Measurements from ENCODE around the gene CLK2.

DNA sequence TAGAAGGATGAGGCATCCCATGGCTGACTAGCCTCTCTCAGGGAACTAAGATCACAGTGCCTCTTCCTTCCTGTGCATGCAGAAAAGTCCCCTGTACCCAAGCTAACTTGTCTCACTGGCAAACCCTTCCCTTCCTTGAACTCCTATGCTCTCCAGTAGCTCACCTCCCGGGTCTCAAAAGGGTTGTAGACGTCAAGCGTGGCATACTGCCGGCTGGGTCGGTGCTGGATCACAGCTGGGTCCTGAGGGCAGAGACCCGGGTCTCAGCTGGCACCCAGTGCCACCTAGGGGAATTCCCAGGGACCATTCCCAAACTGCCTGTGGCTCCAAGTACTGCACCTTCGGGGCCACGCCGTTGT, 11.8 kb downstream of the CLK2 start:
- TF ChIP-seq, protein P1, sequence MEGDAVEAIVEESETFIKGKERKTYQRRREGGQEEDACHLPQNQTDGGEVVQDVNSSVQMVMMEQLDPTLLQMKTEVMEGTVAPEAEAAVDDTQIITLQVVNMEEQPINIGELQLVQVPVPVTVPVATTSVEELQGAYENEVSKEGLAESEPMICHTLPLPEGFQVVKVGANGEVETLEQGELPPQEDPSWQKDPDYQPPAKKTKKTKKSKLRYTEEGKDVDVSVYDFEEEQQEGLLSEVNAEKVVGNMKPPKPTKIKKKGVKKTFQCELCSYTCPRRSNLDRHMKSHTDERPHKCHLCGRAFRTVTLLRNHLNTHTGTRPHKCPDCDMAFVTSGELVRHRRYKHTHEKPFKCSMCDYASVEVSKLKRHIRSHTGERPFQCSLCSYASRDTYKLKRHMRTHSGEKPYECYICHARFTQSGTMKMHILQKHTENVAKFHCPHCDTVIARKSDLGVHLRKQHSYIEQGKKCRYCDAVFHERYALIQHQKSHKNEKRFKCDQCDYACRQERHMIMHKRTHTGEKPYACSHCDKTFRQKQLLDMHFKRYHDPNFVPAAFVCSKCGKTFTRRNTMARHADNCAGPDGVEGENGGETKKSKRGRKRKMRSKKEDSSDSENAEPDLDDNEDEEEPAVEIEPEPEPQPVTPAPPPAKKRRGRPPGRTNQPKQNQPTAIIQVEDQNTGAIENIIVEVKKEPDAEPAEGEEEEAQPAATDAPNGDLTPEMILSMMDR (optimal IDR thresholded peaks at IDR 0.05 in 1 of 3, IDR thresholded peaks at IDR 0.05 in 1 of 3, conservative IDR thresholded peaks at IDR 0.05 in 1 of 3; ENCODE audit: extremely low read depth in 1 of 3, insufficient read depth in 2 of 3, low read length in 3 of 3): no peak
- no peak for TF ChIP-seq EZH2 (IDR thresholded peaks at IDR 0.05; ENCODE audit: low read length)
